PFSK-1 (cell line): ENCODE measurements around the gene MRPL20.

Experiments used
- POLR2AphosphoS5 ChIP-seq: IDR thresholded peaks from 2 replicates; pipeline ENCODE4 v1.6.1; 2012; ENCODE audit warnings: low read depth, mild to moderate bottlenecking, control low read depth, low read length, moderate library complexity
- SIN3A ChIP-seq: IDR thresholded peaks from 2 replicates; pipeline ENCODE4 v1.6.1; 2012; ENCODE audit warnings: mild to moderate bottlenecking, low read length, moderate library complexity, borderline replicate concordance; ENCODE audit not compliant: insufficient read depth
- TAF1 ChIP-seq: IDR thresholded peaks from 2 replicates; pipeline ENCODE4 v1.6.1; 2012; ENCODE audit warnings: low read length, control low read depth, borderline replicate concordance; ENCODE audit not compliant: insufficient read depth

- TF ChIP-seq TAF1: no peak
- TF ChIP-seq POLR2AphosphoS5: no peak
- TF ChIP-seq SIN3A: no peak
Measured at GRCh38 chr1:1373815-1374588, 33.1 kb downstream of the MRPL20 start.
